HG02981 (cell line): ENCODE data around the gene DCHS1.
A peak's percentile ranks its signal among the peaks of the same experiment; 100 is the strongest.

Experiments used
- ATAC-seq: cut with Tn5 transposase; IDR thresholded peaks from one replicate; pipeline ENCODE4 v1.9.1; 2021; ENCODE audit warnings: mild to moderate bottlenecking, moderate library complexity; ENCODE audit not compliant: unreplicated experiment

DCHS1 gene

DNA sequence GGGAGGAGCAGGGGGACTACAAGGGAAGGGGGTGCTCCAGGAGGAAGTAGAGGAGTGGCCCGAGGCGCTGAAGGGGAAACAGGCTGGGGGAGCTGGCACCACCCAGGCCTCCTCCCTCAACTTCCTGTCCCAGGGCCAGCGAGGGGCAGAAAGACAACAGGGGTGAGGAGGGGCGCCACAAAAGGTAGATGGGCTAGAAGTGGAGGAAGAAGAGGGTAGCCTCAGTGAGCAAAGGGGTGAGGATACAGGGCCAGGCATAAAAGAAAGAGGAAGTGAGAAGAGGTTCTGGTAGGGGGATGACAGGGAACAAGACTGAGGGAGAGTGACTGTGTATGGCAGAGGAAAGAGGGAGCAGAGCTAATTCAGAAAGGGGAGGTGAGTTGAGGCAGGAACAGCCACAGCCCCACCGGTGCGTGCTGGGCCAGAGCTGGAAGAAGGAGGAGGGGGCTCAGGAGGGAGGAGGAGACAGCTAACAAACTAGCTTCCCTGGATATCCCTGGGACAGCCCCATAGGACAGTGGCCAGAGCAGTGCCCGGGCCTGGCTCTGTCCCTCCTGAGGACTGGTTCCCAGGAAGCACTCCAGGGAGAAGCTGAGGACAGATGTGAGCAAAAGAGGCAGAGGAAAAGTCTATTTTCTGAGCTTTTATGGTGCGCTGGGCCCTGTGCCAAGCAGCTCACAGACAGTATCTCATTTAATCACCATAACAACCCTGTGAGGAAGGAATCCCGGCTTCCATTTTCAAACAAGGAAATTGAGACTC lies 8.5 kb downstream of the DCHS1 start:
- peak; percentile 90 for ATAC-seq

- ATAC-seq: no peak
Measured at GRCh38 chr11:6646576-6646917, 9.1 kb downstream of the DCHS1 start.

GRCh38 chr11:6646071-6646470 lies 9.5 kb downstream of the DCHS1 start:
- no peak for ATAC-seq

DNA sequence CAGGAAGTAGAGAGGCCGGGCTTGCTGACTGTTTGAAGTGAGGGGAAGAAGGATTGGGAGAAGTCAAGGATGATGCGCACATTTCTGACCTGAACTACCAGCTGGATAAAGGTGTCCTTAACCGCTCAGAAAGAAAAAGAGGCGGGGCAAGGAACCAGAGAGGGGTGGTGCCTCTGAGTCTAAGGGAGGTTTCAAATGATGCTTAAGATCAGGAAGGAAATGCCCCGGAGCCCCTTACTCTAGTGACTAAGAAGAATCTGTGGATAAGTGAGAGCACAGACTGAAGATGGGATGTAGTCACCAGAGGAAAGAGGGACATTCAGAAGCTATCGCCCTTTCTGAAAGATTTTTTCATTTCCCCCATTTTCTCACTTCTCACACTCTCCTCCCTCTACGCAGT lies 12.7 kb downstream of the DCHS1 start:
- no peak for ATAC-seq

- no peak for ATAC-seq
Measured at GRCh38 chr11:6640985-6641701, 14.5 kb downstream of the DCHS1 start.

DNA sequence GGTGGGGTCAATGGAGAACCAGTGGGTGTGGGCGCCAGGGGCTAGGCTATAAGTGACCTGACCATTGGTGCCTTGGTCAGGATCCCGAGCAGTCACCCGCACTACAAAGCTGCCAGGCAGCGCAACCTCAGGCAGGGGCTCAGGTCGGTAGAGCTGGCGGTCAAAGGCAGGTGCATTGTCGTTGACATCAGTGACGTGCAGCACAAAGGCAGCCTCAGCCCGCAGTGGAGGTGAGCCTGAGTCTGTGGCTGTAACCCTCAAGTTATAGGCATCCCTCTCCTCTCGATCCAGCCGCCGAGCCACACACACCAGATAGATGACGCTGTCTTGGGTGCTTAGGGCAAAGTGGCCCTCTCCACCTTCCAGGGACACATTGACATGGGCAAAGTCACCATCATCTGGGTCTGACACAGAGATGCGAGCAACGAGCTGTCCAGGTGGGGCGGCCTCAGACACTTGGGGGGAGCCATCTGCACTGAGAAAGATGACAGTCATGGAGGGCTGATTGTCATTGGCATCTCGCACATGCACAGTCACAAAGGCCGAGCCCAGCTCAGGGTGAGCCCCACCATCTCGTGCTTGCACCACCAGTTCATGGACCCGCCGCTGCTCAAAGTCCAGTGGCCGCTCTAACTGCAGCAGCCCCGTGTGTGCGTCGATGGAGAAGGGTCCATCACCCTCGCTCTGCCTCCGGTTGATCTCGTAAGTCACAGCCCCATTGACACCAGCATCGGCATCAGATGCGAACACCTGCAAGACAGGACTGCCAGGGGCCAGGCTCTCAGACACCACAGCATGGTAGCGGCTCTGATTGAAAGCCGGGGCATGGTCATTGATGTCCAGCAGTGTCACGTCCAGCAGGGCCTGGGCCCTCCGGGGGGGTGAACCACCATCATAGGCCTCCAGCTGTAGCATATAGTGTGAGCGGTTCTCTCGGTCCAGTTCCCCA lies 15.3 kb downstream of the DCHS1 start:
- no peak for ATAC-seq

GRCh38 chr11:6638429-6638828 lies 17.2 kb downstream of the DCHS1 start:
- ATAC-seq: no peak

DNA sequence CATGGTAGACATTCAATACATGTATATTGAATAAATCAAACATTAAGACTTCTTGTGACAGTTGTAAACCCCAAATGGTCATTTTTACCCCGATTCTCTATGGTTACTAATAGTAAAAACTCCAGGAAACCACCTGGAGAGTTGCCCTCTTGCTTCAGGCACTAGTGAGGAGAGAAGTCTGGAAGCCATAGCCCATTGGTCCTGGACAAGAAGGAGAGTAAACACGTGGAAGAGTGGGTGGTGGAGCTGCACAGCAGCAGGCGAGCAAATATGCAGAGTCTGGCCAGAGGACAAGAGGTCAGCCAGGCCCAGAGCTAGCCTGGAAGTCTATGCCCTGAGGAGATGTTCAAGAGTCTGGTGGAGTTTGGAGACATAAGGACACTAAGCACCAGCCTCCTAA lies 17.7 kb downstream of the DCHS1 start:
- no peak for ATAC-seq

DNA sequence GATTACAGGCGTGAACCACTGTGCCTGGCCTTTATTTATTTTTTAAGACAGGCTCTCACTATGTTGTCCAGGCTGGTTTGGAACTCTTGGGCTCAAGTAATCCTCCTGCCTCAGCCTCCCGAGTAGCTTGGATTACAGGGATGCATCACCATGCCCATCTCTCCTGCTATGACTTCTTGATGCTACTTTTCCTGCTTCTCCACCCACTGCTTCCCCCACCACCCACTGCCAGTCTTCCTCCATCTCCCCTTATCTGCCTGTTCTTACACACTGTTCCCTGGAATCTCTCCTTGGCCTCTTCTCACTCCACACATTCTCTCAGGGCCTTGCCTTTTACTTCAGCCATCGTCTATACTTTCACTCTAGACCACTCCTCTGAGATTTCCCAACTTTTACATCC lies 19.1 kb downstream of the DCHS1 start:
- no peak for ATAC-seq

- no peak for ATAC-seq
Measured at GRCh38 chr11:6635082-6635932, 20.3 kb downstream of the DCHS1 start.

DNA sequence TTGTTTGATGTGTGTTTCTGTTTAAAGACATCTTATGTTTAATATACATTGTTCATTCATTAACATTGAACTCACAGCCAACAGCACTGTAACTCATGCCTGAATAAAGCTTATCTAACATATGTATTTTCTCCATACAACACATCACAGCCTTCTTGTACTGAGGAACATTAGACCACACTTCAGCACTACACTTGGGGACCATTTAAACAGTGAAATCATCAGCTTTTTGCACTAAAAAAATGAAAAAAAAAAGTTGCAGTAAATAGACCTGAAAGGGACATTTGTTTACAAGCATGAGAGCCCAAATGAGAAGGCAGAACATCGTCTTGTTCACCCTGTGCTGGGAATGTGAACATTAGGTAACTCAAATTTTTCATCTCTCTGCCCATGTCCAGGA lies 21.1 kb downstream of the DCHS1 start:
- ATAC-seq: no peak

DNA sequence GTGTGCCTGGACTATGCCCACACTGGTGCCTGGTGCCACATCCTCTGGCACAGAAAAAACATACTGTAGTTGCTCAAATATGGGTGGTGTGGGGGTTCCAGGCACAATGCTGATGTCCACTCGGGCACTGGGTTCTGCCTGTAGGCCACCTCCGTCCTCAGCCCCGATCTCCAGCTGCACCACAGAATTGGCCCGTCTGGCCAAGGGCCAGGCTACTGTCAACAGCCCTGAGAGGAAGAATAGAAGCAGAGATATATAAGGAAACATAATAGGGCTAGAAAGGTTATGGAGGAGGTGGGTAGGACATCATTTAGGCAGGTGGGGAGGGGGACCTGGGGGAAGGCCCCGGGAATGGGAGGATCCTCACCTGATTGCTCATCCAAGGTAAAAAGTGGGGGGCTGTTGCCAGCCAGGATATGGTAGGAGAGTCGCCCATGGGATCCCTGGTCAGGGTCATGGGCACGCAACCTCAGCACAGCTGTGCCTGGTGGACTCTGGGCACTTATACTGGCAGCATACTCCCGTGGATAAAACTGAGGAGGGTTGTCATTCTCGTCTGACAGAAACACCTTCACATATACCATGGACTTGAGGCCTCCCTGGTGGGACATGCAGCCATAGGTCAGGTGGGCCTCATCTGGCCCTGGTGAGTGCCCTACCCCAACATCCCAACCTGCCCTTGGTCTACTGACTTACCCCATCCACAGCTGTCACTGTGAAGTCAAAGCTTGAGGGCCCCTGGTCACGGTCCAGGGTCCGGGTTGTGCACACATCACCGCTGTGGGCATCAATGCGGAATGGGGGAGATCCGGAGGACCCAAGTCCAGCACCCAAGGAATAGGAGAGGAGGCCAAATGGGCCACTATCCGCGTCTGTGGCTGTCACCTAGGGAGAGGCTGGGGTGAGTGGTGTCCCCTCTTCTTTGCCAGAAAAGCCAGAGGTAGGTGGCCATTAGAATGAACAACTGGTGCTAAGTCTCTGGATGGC lies 21.9 kb downstream of the DCHS1 start:
- ATAC-seq: no peak

DNA sequence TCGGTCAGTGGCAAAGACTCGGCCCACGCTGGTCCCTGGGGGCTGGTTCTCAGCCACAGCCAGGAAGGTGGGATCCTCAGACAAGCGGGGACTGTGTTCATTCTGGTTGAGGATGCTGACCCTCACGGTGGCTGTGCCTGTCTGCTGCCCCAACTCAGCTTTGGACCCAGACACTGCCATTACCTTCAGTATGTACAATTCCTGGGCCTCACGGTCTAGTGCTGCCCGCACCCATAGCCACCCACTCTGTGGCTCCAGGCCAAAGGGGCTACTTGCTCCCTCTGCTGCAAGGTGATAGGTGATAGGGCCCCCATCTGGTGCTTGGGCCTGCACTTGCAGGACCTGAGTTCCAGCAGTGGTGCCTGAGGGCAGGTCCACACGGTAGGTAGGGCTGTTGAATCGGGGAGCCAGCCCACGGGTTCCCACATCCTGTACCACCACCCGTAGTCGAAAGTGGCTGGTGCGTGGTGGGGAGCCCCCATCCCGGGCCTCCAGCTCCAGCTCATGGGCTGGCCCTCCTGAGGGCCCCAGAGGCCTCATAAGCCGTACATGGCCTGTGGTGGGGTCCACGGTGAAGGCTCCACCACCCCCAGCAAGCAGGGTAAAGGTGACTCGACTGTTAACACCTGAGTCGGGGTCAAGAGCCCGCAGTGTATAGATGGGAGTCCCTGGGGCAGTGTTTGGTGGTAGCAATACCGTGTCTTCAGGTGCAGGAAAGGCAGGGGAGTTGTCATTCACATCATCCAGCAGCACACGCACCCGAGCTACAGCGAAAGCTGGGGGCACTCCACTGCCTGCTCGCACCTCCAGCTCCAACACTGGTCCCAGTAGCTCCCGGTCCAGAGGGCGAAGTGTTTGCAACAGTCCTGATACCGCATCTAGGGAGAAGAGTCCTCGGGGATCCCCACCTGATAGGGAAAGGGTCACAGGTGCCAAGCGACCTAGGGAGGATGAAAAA lies 23.2 kb downstream of the DCHS1 start:
- ATAC-seq: no peak

DNA sequence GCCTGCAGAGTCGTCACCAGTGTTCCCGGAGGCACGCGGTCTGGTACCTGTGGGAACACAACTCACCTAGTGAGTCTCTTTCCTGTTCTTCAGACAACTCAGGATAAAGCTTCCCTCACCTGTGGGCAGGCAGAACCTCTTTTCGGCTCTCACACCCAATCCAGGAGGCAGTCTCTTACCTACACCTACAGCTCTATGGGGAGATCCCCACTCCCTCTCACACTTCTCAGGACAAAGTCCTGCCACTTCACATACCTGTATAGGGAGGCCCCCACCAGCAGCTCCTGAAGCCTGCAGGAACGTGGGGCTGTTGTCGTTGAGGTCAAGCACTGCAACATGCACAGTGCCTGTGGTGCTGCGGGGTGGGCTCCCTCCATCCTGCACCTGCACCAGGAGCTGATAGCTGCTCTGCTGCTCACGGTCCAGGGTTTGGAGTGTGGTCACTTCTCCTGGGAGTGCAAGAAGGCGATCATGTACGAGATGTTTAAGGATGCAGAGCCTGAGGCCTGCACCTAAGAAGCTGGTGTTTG lies 24.2 kb downstream of the DCHS1 start:
- ATAC-seq: no peak

DNA sequence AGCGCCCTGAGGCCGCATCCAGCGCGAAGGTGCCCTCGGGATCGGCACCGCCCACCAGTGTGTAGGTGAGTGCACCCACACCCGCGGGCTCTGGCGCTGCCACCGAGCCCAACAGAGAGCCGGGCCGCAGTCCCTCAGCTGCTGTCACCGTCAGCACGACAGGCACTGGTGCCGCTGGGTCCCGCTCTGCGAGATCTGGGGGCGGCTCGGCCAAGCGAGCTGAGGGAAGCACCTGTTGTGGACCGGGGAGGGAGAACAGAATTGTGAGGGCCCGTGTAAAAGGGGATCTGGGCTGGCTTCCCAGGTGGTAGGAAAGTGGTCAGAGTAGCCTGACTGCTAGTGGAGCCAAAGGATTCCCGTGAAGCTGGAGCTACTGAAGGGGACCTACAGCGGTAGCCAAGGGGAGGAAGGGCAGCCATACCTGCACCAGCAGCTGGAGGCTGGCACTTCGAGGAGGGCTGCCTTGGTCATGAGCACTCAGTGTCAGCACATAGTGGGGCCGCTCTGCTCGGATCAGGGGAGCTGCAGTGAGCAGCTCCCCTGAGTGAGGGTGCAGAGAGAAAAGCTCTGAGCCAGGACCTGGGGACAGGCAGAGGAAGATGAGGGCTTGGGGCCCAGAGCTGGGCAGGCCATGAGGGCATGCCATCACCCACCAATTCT lies 24.8 kb downstream of the DCHS1 start:
- ATAC-seq: no peak

DNA sequence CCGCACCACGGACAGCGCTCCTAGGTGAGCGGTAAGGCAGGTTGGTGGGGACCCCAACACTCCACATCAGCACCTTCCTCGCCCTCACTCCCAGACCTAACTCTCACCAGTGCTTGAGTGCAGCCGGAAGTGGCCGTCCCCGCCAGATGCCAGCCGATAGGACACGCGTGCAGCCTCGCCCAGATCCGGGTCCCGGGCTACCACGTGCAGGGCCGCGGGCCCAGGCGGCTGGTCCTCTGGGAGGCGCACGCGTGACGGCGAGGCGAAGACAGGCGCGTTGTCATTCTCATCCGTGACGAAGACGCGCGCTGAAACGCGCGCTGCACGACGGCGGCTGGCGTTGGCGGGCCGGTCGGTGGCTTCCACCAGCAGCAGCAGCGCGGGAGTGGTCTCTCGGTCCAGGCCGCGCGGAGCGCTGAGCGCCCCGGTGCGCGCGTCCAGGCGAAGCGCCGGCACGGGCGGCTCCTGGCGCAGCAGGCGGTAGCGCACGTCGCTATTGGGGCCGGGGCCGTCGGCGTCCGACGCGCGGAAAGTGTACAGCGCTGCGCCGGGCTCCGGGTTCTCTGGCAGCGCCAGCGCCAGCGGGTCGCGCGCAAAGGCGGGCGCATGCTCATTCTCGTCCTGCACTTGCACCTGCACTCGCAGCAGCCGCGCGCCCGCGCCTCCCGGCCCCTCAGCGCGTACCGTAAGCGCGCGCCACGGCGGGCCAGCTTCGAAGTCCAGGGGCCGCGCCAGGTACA lies 25.5 kb downstream of the DCHS1 start:
- no peak for ATAC-seq

- no peak for ATAC-seq
Measured at GRCh38 chr11:6629573-6629891, 26.1 kb downstream of the DCHS1 start.
